Common myeloid progenitor, CD34-positive (primary cell): ENCODE results near the gene NCSTN.

Source experiments
- CTCF ChIA-PET: fragments of 350-600 bp; sonication (Branson Sonifier 250); formaldehyde crosslinking; loops from one replicate; lab custom pipeline; 2021; ENCODE audit warnings: antibody characterized with exemption; lab: Charles Lee
- POLR2A ChIA-PET: fragments of 350-600 bp; sonication (Branson Sonifier 250); formaldehyde crosslinking; loops from one replicate; lab custom pipeline; 2021; ENCODE audit warnings: antibody characterized with exemption; lab: Charles Lee
- DNase-seq, 3 donors: peaks; one replicate each; pipeline versions ENCODE4 v3.0.0 to v3.0.0-alpha.2; 2013
- H3K27ac ChIP-seq, 2 experiments: 1 replicate in 1 of 2; 2 replicates in 1 of 2; pipeline ENCODE4 v1.7.0; 2013; ENCODE audit warnings: inconsistent platforms in 2 of 2, low read length in 2 of 2, mild to moderate bottlenecking in 2 of 2, low read depth in 1 of 2, moderate library complexity in 1 of 2; ENCODE audit not compliant: severe bottlenecking in 2 of 2, insufficient read depth in 1 of 2, poor library complexity in 1 of 2
- H3K27me3 ChIP-seq, 5 experiments: replicated peaks in 2 of 5; 1 replicate in 3 of 5; 2 replicates in 2 of 5; pipeline versions ENCODE4 v1.6.1 to v1.7.0; 2013; ENCODE audit warnings: low read length in 4 of 5, mild to moderate bottlenecking in 2 of 5, moderate library complexity in 2 of 5, inconsistent platforms in 1 of 5; ENCODE audit not compliant: insufficient read depth in 5 of 5, control insufficient read depth in 4 of 5
- H3K36me3 ChIP-seq, 4 experiments: 1 replicate in 2 of 4; 2 replicates in 2 of 4; pipeline versions ENCODE4 v1.6.1 to v1.7.0; 2013; ENCODE audit warnings: low read length in 3 of 4, control low read depth in 1 of 4, mild to moderate bottlenecking in 1 of 4; ENCODE audit not compliant: control insufficient read depth in 4 of 4, insufficient read depth in 4 of 4
- H3K4me1 ChIP-seq, 4 experiments: 1 replicate in 3 of 4; 2 replicates in 1 of 4; pipeline versions ENCODE4 v1.6.1 to v1.7.1; 2013; ENCODE audit warnings: low read length in 3 of 4, mild to moderate bottlenecking in 3 of 4, control low read depth in 1 of 4, inconsistent platforms in 1 of 4, moderate library complexity in 1 of 4; ENCODE audit not compliant: control insufficient read depth in 4 of 4, insufficient read depth in 4 of 4; ENCODE audit errors: control extremely low read depth in 1 of 4
- H3K4me3 ChIP-seq, 7 experiments: 1 replicate in 4 of 7; 2 replicates in 3 of 7; pipeline versions ENCODE4 v1.5.1 to v1.7.0; 2013; ENCODE audit warnings: mild to moderate bottlenecking in 7 of 7, low read length in 6 of 7, moderate library complexity in 6 of 7, inconsistent platforms in 2 of 7, low read depth in 2 of 7, control low read depth in 1 of 7; ENCODE audit not compliant: insufficient read depth in 4 of 7, control insufficient read depth in 1 of 7; ENCODE audit errors: extremely low read depth in 1 of 7
- H3K9me3 ChIP-seq, 5 experiments: 1 replicate in 4 of 5; 2 replicates in 1 of 5; pipeline versions ENCODE4 v1.6.1 to v1.7.1; 2013; ENCODE audit warnings: low read length in 4 of 5, mild to moderate bottlenecking in 2 of 5, inconsistent platforms in 1 of 5, low read depth in 1 of 5, moderate library complexity in 1 of 5; ENCODE audit not compliant: control insufficient read depth in 4 of 5, insufficient read depth in 2 of 5; ENCODE audit errors: control extremely low read depth in 1 of 5
- WGBS: methylation state at CpG from one replicate; pipeline ENCODE4 v1.1.5; 2013; ENCODE audit not compliant: insufficient coverage; 5-methylcytosine and 5-hydroxymethylcytosine counted together

The NCSTN gene

DNA sequence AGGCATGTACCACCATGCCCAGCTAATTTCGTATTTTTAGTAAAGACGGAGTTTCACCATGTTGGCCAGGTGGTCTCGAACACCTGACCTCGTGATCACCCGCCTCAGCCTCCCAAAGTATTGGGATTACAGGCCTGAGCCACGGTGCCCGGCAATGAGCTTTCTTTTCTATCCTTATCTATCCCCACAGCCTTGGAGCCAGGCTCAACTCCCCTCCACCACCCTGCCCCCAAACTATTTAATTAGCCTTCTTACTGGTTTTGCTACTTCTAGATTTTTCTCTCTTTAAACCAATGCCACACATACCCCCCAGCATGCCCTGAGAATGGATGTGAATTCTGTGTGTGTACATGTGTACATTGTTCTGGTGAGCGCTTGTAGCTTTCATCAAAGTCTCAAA lies 51.5 kb downstream of the NCSTN start:
- Histone ChIP-seq H3K36me3 (no peaks in the 10 kb centered on the region), H3K27ac (no peak overlapping the region), H3K27me3 (no peaks in the 10 kb centered on the region), H3K4me3 (no peak overlapping the region), H3K9me3 (no peaks in the 10 kb centered on the region), H3K4me1 (peaks cover 0 to 3% (median 2%) of the 10 kb centered on the region in 4 experiments)
- CTCF ChIA-PET = interaction anchor here (1.6 to 1.7 kb wide), 2 partner anchors 14 to 19 kb away, joined by 3 to 4 read pairs; no protein-coding TSS in a partner anchor
- WGBS = 92% methylated on average over 7 of the region's 8 CpGs
- DNase-seq = no peak
- POLR2A ChIA-PET = no interaction called here

- Histone ChIP-seq H3K27ac (no peak overlapping the region), H3K27me3 (no peaks in the 10 kb centered on the region), H3K9me3 (no peaks in the 10 kb centered on the region), H3K36me3 (no peaks in the 10 kb centered on the region), H3K4me1 (peaks cover 0 to 16% (median 15%) of the 10 kb centered on the region in 4 experiments), H3K4me3 (no peak overlapping the region)
- no CpG with 5 or more reads among the region's 1 CpG for WGBS
- DNase-seq = no peak
- ChIA-PET POLR2A (no interaction called here), CTCF (interaction anchor here (0.9 to 1.0 kb wide), 2 partner anchors 23 to 43 kb away, joined by 3 read pairs; no protein-coding TSS in a partner anchor)
Observed at GRCh38 chr1:160397651-160398050, 54.5 kb downstream of the NCSTN start.

- no peak overlapping the region for H3K27ac ChIP-seq
- no peaks in the 10 kb centered on the region for H3K27me3 ChIP-seq
- DNase-seq = peak in 2 of 3 donors; percentile 28 to 37
- H3K4me3 ChIP-seq = no peak overlapping the region
- no peaks in the 10 kb centered on the region for H3K9me3 ChIP-seq
- no peaks in the 10 kb centered on the region for H3K36me3 ChIP-seq
- ChIA-PET CTCF (interaction anchor here (1.0 kb wide), 1 partner anchor 22 kb away, joined by 3 read pairs; no protein-coding TSS in a partner anchor), POLR2A (no interaction called here)
- H3K4me1 ChIP-seq = peaks cover 1 to 18% (median 16%) of the 10 kb centered on the region in 4 experiments
- WGBS = no CpG with 5 or more reads among the region's 4 CpGs
Observed at GRCh38 chr1:160398823-160399222, 55.6 kb downstream of the NCSTN start.

- 39% methylated on average over 6 of the region's 17 CpGs for WGBS
- no peak for DNase-seq
- H3K4me1 ChIP-seq = peaks cover 1 to 18% (median 16%) of the 10 kb centered on the region in 4 experiments
- H3K36me3 ChIP-seq = no peaks in the 10 kb centered on the region
- ChIA-PET CTCF (no interaction called here), POLR2A (interaction anchor here (1.0 kb wide), 1 partner anchor 10 kb away, joined by 3 read pairs; no protein-coding TSS in a partner anchor)
- no peaks in the 10 kb centered on the region for H3K9me3 ChIP-seq
- H3K4me3 ChIP-seq = peak overlapping the region; percentile 15 to 85 (median 69)
- H3K27ac ChIP-seq = peak overlapping the region in 1 of 2 experiments; percentile 14
- H3K27me3 ChIP-seq = no peaks in the 10 kb centered on the region
Observed at GRCh38 chr1:160399544-160400222, 56.5 kb downstream of the NCSTN start.

- Histone ChIP-seq H3K4me3 (peak within 1 kb of the TSS; percentile 56 to 85 (median 69)), H3K36me3 (no peaks in the 10 kb centered on the region), H3K27me3 (no peaks in the 10 kb centered on the region), H3K9me3 (no peaks in the 10 kb centered on the region), H3K27ac (peak within 1 kb of the TSS in 1 of 2 experiments; percentile 45), H3K4me1 (peaks cover 1 to 18% (median 16%) of the 10 kb centered on the region in 4 experiments)
- ChIA-PET CTCF (interaction anchor here (0.9 kb wide), 1 partner anchor 24 kb away, joined by 3 read pairs; no protein-coding TSS in a partner anchor), POLR2A (interaction anchor here (0.6 to 1.0 kb wide), 2 partner anchors 10 to 22 kb away, joined by 3 read pairs; no protein-coding TSS in a partner anchor)
- DNase-seq = peak; percentile 58 to 80 (median 76)
- WGBS = 1% methylated on average over 11 of the region's 34 CpGs
Observed at GRCh38 chr1:160400223-160400645, 57.1 kb downstream of the NCSTN start, which contains the start of gene VANGL2. VANGL2 (plus strand) TSS chr1:160400564; CDS start chr1:160415838, 15,274 bp downstream.

- CTCF ChIA-PET = interaction anchor here (0.9 kb wide), 1 partner anchor 25 kb away, joined by 3 read pairs; no protein-coding TSS in a partner anchor
Observed at GRCh38 chr1:160400646-160401486, 57.7 kb downstream of the NCSTN start.

More at GRCh38 chr1:160400646-160401486, 57.7 kb downstream of the NCSTN start:
- 8% methylated on average over 17 of the region's 55 CpGs for WGBS
- Histone ChIP-seq H3K27me3 (no peaks in the 10 kb centered on the region), H3K36me3 (no peaks in the 10 kb centered on the region), H3K27ac (peak overlapping the region in 1 of 2 experiments; percentile 45), H3K9me3 (no peaks in the 10 kb centered on the region), H3K4me1 (peaks cover 1 to 18% (median 16%) of the 10 kb centered on the region in 4 experiments), H3K4me3 (peak overlapping the region; percentile 56 to 85 (median 69))
- POLR2A ChIA-PET = interaction anchor here (0.6 kb wide), 1 partner anchor 21 kb away, joined by 3 read pairs; no protein-coding TSS in a partner anchor
- peak in 2 of 3 donors; percentile 44 to 60 for DNase-seq
